HL-60 (cell line): ENCODE data around the gene RASAL1.

Source experiments
- DNase-seq, 2 experiments: peaks; one replicate each; pipeline ENCODE4 v3.0.0-alpha.2; 2010 to 2020; ENCODE audit warnings: low read depth in 1 of 2, low spot score in 1 of 2
- H3K27ac ChIP-seq: fragments of 250-450 bp; sonication (Bioruptor Pico); replicated peaks from 2 replicates; pipeline ENCODE4 v1.5.1; 2020; ENCODE audit warnings: mild to moderate bottlenecking, moderate library complexity
- H3K27me3 ChIP-seq: fragments of 250-450 bp; sonication (Bioruptor Pico); 2 replicates; pipeline ENCODE4 v1.5.1; 2021; ENCODE audit warnings: mild to moderate bottlenecking, moderate library complexity; ENCODE audit not compliant: insufficient read depth, poor library complexity, severe bottlenecking
- H3K4me3 ChIP-seq: replicated peaks from 2 replicates; pipeline ENCODE4 v1.5.1; 2011; ENCODE audit warnings: mild to moderate bottlenecking, control low read depth, low read length; ENCODE audit not compliant: insufficient read depth
- GABPA ChIP-seq: IDR thresholded peaks from 2 replicates; pipeline ENCODE4 v1.6.1; 2012; ENCODE audit warnings: low read depth
- POLR2AphosphoS5 ChIP-seq: IDR thresholded peaks from 2 replicates; pipeline ENCODE4 v1.6.1; 2012; ENCODE audit warnings: low read depth
- SPI1 ChIP-seq: IDR thresholded peaks from 2 replicates; pipeline ENCODE4 v1.6.1; 2012; ENCODE audit warnings: low read depth, mild to moderate bottlenecking, borderline replicate concordance
- TF ChIP-seq, protein P1 (sequence below): IDR thresholded peaks from one replicate; pipeline ENCODE4 v1.5.1; 2011; ENCODE audit warnings: low read length, control low read depth, inconsistent platforms; ENCODE audit not compliant: insufficient read depth
- TF ChIP-seq, protein P2 (sequence below): IDR thresholded peaks from 2 replicates; pipeline ENCODE4 v1.6.1; 2012; ENCODE audit warnings: low read depth; ENCODE audit not compliant: insufficient replicate concordance

The RASAL1 gene

GRCh38 chr12:113179023-113179422 is 43.5 kb upstream of the RASAL1 start:
- Histone ChIP-seq H3K27me3 (no peaks in the 10 kb centered on the region), H3K4me3 (no peak overlapping the region), H3K27ac (no peak overlapping the region)
- no peak for TF ChIP-seq SPI1
- no peak for TF ChIP-seq GABPA
- no peak for TF ChIP-seq POLR2AphosphoS5
- TF ChIP-seq, protein P1, sequence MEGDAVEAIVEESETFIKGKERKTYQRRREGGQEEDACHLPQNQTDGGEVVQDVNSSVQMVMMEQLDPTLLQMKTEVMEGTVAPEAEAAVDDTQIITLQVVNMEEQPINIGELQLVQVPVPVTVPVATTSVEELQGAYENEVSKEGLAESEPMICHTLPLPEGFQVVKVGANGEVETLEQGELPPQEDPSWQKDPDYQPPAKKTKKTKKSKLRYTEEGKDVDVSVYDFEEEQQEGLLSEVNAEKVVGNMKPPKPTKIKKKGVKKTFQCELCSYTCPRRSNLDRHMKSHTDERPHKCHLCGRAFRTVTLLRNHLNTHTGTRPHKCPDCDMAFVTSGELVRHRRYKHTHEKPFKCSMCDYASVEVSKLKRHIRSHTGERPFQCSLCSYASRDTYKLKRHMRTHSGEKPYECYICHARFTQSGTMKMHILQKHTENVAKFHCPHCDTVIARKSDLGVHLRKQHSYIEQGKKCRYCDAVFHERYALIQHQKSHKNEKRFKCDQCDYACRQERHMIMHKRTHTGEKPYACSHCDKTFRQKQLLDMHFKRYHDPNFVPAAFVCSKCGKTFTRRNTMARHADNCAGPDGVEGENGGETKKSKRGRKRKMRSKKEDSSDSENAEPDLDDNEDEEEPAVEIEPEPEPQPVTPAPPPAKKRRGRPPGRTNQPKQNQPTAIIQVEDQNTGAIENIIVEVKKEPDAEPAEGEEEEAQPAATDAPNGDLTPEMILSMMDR, result no peak
- TF ChIP-seq, protein P2, sequence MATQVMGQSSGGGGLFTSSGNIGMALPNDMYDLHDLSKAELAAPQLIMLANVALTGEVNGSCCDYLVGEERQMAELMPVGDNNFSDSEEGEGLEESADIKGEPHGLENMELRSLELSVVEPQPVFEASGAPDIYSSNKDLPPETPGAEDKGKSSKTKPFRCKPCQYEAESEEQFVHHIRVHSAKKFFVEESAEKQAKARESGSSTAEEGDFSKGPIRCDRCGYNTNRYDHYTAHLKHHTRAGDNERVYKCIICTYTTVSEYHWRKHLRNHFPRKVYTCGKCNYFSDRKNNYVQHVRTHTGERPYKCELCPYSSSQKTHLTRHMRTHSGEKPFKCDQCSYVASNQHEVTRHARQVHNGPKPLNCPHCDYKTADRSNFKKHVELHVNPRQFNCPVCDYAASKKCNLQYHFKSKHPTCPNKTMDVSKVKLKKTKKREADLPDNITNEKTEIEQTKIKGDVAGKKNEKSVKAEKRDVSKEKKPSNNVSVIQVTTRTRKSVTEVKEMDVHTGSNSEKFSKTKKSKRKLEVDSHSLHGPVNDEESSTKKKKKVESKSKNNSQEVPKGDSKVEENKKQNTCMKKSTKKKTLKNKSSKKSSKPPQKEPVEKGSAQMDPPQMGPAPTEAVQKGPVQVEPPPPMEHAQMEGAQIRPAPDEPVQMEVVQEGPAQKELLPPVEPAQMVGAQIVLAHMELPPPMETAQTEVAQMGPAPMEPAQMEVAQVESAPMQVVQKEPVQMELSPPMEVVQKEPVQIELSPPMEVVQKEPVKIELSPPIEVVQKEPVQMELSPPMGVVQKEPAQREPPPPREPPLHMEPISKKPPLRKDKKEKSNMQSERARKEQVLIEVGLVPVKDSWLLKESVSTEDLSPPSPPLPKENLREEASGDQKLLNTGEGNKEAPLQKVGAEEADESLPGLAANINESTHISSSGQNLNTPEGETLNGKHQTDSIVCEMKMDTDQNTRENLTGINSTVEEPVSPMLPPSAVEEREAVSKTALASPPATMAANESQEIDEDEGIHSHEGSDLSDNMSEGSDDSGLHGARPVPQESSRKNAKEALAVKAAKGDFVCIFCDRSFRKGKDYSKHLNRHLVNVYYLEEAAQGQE, result no peak
- no peak for DNase-seq

GRCh38 chr12:113174461-113175384 is 39.2 kb upstream of the RASAL1 start:
- Histone ChIP-seq H3K27ac (no peak overlapping the region), H3K4me3 (no peak overlapping the region), H3K27me3 (no peaks in the 10 kb centered on the region)
- TF ChIP-seq SPI1 (no peak), POLR2AphosphoS5 (peak; percentile 17; the same call in 1 of the 2 replicates)
- TF ChIP-seq, protein P1, result peak; percentile 97
- DNase-seq, result peak in 1 of 2 experiments; percentile 67

- no peak for DNase-seq
- H3K27me3 ChIP-seq, result no peaks in the 10 kb centered on the region
- no peak overlapping the region for H3K4me3 ChIP-seq
- TF ChIP-seq, protein P2, result no peak
- TF ChIP-seq POLR2AphosphoS5, result no peak
- TF ChIP-seq SPI1, result no peak
- TF ChIP-seq, protein P1, result no peak
- no peak for TF ChIP-seq GABPA
- no peak overlapping the region for H3K27ac ChIP-seq
Measured at GRCh38 chr12:113173081-113173698, 37.6 kb upstream of the RASAL1 start.
